Body of pancreas (tissue), 4 donors: ENCODE data around the gene OR52K2.
A peak's percentile ranks its signal among the peaks of the same experiment; 100 is the strongest.

ENCODE experiments used
- POLR2A ChIP-seq, 3 donors: fragments of 450-650 bp; IDR thresholded peaks; one replicate each; pipeline ENCODE4 v1.6.1; 2016; ENCODE audit warnings: antibody characterized with exemption in 3 of 3, mild to moderate bottlenecking in 2 of 3
- TF ChIP-seq, protein P1 (sequence below), 7 experiments: fragments of 450-650 bp in 4 of 7; fragments of 200-600 bp in 3 of 7; sonication (generic) in 3 of 7; IDR thresholded peaks; one replicate each; pipeline ENCODE4 v1.5.1; 2016 to 2019; ENCODE audit warnings: antibody characterized with exemption in 7 of 7

DNA sequence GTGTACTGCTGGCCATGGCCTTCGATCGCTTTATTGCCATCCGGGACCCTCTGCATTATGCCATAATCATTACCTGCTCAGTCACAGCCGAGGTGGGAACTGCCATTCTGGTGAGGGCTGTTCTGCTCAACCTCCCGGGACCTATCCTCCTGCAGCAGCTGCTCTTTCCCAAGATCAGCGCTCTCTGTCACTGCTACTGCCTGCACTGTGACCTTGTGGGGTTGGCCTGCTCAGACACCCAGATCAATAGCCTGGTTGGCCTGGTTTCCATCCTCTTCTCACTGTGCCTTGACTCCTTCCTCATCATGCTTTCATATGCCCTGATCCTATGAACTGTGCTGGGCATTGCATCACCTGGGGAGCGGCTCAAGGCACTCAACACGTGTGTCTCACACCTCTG lies 30.7 kb upstream of the OR52K2 start:
- peak in 1 of 3 donors; percentile 10 for TF ChIP-seq POLR2A (IDR thresholded peaks at IDR 0.05)
- TF ChIP-seq, protein P1, sequence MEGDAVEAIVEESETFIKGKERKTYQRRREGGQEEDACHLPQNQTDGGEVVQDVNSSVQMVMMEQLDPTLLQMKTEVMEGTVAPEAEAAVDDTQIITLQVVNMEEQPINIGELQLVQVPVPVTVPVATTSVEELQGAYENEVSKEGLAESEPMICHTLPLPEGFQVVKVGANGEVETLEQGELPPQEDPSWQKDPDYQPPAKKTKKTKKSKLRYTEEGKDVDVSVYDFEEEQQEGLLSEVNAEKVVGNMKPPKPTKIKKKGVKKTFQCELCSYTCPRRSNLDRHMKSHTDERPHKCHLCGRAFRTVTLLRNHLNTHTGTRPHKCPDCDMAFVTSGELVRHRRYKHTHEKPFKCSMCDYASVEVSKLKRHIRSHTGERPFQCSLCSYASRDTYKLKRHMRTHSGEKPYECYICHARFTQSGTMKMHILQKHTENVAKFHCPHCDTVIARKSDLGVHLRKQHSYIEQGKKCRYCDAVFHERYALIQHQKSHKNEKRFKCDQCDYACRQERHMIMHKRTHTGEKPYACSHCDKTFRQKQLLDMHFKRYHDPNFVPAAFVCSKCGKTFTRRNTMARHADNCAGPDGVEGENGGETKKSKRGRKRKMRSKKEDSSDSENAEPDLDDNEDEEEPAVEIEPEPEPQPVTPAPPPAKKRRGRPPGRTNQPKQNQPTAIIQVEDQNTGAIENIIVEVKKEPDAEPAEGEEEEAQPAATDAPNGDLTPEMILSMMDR (IDR thresholded peaks at IDR 0.05), result no peak
